Stomach (tissue), 4 donors: ENCODE measurements around the gene MYH4.

Source experiments
- CTCF ChIP-seq, 7 experiments: fragments of 450-650 bp in 4 of 7; fragments of 200-600 bp in 3 of 7; sonication (generic) in 3 of 7; IDR thresholded peaks; one replicate each; pipeline ENCODE4 v1.5.1; 2016 to 2019; ENCODE audit warnings: antibody characterized with exemption in 7 of 7, control low read depth in 2 of 7, mild to moderate bottlenecking in 1 of 7
- EP300 ChIP-seq: sonication (generic); formaldehyde crosslinking; IDR thresholded peaks from one replicate; pipeline ENCODE4 v1.6.1; 2017; ENCODE audit warnings: antibody characterized with exemption
- POLR2A ChIP-seq, 4 donors: fragments of 450-650 bp; IDR thresholded peaks; one replicate each; pipeline ENCODE4 v1.6.1; 2016; ENCODE audit warnings: antibody characterized with exemption in 4 of 4, control low read depth in 2 of 4, mild to moderate bottlenecking in 1 of 4, moderate library complexity in 1 of 4
- POLR2AphosphoS5 ChIP-seq, 3 donors: sonication (generic); formaldehyde crosslinking; IDR thresholded peaks; one replicate each; pipeline ENCODE4 v1.6.1; 2016; ENCODE audit warnings: antibody characterized with exemption in 3 of 3

GRCh38 chr17:10396524-10397163, 72.7 kb downstream of the MYH4 start:
- TF ChIP-seq POLR2A (IDR thresholded peaks at IDR 0.05) (no peak), CTCF (IDR thresholded peaks at IDR 0.05) (no peak), EP300 (no peak), POLR2AphosphoS5 (IDR thresholded peaks at IDR 0.05) (no peak)
